Measurements from ENCODE around the gene ATP2A3. TPM values are rescaled to one million over a fixed set of nuclear protein-coding genes. Genes with fewer than 3 reads are reported as not detected.

The ATP2A3 gene
- total RNA-seq, 1 experiment from 2014 or later: 13.3 TPM

DNA sequence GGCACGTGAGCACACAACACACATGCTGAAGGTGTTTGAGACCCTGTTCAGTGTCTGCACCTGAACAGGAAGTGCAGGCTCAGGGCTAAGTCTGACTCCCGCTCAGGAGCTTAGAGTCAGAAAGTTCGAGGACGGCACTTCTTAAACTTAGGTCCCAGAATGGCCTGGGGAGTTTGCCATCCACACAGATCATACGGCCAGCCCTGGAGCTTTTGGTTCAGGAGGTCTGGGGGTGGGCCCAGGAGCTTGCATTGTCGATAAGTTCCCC, 67.3 kb downstream of the ATP2A3 start:
- H3K4me1 Mint-ChIP-seq: peaks cover 11 to 13% of the 10 kb centered on the region in 2 experiments
- Histone ChIP-seq H3K23me2 (ENCODE audit: insufficient read length, low read depth, low read length, poor library complexity, severe bottlenecking) (peaks cover 4% of the 10 kb centered on the region), H3K14ac (ENCODE audit: insufficient read depth, low read length) (no peak overlapping the region), H3K9ac (ENCODE audit: extremely low read depth, insufficient read length, low read length) (no peak overlapping the region), H4K91ac (ENCODE audit: insufficient read length, low read depth, low read length) (no peak overlapping the region), H3K4me2 (ENCODE audit: insufficient read depth, insufficient read length, low read length) (no peak overlapping the region), H2BK20ac (ENCODE audit: low read depth, low read length, poor library complexity, severe bottlenecking) (no peak overlapping the region), H2BK5ac (ENCODE audit: insufficient read length, low read length) (no peak overlapping the region), H3K27me3 (ENCODE audit: insufficient read depth, low read length) (no peaks in the 10 kb centered on the region; the same call in 1 of the 2 replicates), H3K23ac (ENCODE audit: insufficient read length, low read depth, low read length) (no peak overlapping the region), H2BK120ac (ENCODE audit: low read depth, low read length, poor library complexity, severe bottlenecking) (no peak overlapping the region), H3K56ac (ENCODE audit: insufficient read length, low read depth, low read length) (no peak overlapping the region), H4K5ac (ENCODE audit: insufficient read length, low read depth, low read length) (no peak overlapping the region), H4K20me1 (ENCODE audit: control insufficient read depth, insufficient read depth, insufficient read length) (no peaks in the 10 kb centered on the region), H3K79me1 (ENCODE audit: insufficient read depth, low read depth, low read length, poor library complexity, severe bottlenecking) (no peaks in the 10 kb centered on the region), H3K27ac (ENCODE audit: insufficient read length, low read depth, low read length) (no peak overlapping the region), H4K8ac (replicated peaks; ENCODE audit: insufficient read length, low read depth, low read length) (no peak overlapping the region), H2AFZ (ENCODE audit: low read length) (no peak overlapping the region), H2BK12ac (ENCODE audit: insufficient read length, low read depth, low read length) (no peak overlapping the region), H2BK15ac (ENCODE audit: low read depth, low read length) (no peak overlapping the region), H2AK5ac (ENCODE audit: insufficient read length, low read length) (no peak overlapping the region), H3K9me3 (ENCODE audit: control insufficient read depth, low read depth, low read length) (no peaks in the 10 kb centered on the region), H3K4me1 (ENCODE audit: insufficient read depth, low read length) (no peaks in the 10 kb centered on the region), H3K4ac (ENCODE audit: low read depth, low read length) (no peak overlapping the region), H3T11ph (ENCODE audit: low read length) (no peak overlapping the region), H3K18ac (ENCODE audit: insufficient read length, low read depth, low read length) (no peak overlapping the region), H3K79me2 (ENCODE audit: insufficient read depth, low read length) (no peaks in the 10 kb centered on the region)
- H3K4me3 Mint-ChIP-seq: no peak overlapping the region
- H3K9me3 Mint-ChIP-seq: no peaks in the 10 kb centered on the region
- H3K36me3 Mint-ChIP-seq (ENCODE audit: insufficient read depth in 1 of 3, low read depth in 3 of 3): no peaks in the 10 kb centered on the region
- WGBS (ENCODE audit: extremely low coverage, insufficient read length, low lambda C conversion rate): no CpG with 5 or more reads among the region's 6 CpGs
- peaks cover 5% of the 10 kb centered on the region for H3K27me3 Mint-ChIP-seq (ENCODE audit: low read depth)
- no peak for DNase-seq
- no peak overlapping the region for H3K27ac Mint-ChIP-seq
- TF ChIP-seq, protein P1, sequence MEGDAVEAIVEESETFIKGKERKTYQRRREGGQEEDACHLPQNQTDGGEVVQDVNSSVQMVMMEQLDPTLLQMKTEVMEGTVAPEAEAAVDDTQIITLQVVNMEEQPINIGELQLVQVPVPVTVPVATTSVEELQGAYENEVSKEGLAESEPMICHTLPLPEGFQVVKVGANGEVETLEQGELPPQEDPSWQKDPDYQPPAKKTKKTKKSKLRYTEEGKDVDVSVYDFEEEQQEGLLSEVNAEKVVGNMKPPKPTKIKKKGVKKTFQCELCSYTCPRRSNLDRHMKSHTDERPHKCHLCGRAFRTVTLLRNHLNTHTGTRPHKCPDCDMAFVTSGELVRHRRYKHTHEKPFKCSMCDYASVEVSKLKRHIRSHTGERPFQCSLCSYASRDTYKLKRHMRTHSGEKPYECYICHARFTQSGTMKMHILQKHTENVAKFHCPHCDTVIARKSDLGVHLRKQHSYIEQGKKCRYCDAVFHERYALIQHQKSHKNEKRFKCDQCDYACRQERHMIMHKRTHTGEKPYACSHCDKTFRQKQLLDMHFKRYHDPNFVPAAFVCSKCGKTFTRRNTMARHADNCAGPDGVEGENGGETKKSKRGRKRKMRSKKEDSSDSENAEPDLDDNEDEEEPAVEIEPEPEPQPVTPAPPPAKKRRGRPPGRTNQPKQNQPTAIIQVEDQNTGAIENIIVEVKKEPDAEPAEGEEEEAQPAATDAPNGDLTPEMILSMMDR (conservative IDR thresholded peaks at IDR 0.05): no peak

All from H9 (cell line).